HS-27A (cell line): ENCODE data around the gene BLVRB.
"Not testable (repeated sequence)": the region's sequence is repeated elsewhere in the genome, so short reads cannot be mapped to it uniquely, and the experiment has no call there.

Experiments used
- DNase-seq: peaks from one replicate; pipeline ENCODE4 v3.0.0-alpha.2; 2012; ENCODE audit warnings: low read depth, missing footprints

BLVRB gene

DNA sequence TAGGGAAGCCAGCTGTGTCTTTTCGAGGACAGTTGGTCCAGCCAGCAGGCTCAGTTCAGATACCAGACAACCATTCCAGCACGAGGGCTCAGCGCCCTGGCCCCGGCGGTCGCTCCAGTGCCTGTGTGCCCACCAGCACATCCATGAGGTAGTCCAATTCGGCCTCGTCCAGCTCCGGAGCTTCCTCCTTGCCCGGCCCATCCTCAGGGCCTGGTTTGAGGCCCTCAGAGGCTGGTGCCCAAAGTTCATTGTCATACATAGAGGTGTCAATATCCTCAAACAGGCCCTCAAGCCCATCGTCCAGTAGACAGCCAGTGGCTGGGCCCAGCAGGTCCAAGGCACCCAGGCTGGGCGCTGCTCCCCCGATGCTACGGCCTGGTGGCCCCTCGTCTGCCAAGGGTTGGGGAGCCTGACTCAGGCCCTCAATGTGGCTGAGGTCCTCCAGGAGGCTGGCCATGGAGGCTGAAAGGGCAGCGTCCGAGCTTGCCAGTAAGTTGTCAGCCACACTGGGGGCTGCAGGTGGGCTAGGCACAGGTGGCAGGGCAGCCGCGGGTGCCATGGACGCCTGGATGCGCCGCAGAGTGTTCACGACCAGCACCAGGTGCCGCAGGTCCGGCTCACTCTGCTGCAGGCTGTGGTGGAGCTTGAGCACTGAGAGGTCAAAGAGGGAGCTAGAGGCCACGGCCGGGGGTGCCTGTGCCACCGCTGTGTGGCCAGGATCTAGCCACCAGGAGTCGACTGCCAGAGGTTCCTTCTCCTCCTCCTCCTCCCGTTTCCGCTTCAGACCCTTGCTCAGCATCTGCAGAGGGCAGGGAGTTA lies 42.6 kb downstream of the BLVRB start:
- no peak for DNase-seq

DNA sequence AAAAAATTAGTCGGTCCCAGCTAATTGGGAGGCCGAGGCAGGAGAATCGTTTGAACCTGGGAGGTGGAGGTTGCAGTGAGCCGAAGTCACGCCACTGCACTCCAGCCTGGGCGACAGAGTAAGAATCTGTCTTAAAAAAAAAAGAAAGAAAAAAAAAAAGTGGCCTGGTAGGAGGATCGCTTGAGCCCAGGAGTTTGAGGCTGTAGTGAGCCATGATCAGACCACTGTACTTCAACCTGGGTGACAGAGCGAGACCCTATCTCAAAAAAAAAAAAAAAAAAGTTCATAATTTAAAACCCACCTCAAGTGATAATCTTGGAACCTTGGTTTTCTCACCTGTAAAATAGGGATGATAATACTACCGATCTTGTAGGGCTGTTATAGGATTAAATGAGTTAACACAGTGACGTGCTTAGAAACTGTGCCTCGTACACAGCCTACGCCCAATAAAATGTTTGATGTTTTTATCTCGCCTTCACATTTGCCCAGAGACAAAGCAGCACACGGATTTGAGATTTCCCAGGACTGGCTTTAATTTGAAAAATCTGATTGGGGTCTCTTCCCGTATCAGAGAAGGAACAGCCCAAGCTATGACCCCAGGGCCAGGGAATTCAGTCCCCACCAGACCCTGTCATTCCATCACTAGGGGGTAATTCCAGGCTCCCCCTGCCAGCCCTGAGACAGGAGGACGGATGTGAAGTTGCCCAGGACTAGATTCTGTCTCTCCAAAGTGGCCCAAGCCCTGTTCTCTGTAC lies 43.4 kb downstream of the BLVRB start:
- DNase-seq, result no peak

DNA sequence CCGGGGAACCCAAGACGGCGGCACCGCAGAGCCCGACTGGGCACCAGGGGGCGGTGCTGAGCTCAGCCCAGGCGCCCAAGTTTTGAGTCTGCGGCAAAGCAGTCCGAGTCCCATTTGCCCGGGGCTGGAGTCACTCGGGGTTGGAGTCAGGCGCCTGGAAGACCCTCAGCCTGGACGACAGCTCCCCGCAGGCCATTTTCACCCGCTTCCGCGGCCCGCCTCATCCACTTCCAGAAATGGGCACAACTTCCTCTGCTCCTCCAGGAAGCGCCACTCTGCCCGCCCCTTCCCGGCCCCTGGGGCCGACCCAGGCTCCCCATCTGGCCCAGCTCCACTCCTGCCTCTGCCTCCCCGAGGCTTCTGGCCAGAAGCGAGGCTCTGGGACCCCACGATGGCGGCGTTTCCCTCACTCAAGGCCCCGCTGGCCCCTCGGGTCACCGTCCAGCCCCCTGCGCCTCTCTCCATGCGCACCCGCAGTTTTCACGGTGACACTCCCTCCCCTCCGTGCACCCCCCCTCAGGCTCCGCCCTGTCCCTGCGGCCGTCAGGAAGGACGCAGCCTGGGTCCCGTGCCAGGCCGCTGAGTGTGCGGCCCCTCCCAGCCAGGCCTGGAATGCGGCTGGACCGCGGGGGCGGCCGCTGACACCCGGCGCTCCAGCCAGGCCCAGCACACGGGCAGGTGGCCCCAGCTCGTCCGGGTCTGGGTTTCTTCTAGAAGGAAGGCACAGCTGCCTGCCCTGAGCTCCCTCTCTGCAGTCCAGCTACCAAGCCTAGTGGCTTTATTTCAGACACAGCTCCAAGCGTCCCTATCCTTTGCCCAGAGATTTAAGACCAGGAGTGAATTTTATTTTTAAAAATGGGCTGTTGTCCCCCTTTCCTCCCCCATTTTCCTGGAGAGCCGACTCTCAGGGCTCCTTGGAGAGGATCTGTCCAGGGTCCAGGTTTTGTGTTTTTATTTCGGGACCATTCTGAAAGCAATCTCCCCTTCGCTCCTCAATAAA lies 44.5 kb downstream of the BLVRB start:
- peak; percentile 97 for DNase-seq

DNA sequence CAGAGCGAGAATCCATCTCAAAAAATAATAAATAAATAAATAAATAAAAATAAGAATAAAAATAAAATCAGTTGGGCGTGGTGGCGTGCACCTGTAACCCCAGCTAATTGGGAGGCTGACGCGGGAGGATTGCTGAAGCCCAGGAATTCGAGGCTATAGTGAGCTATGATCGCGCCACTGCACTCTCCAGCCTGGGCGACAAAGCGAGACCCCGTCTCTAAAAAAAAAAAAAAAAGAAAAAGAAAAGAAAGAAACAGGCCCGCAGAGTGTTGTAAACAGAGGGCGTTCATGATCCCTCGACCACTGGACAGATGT lies 45.1 kb downstream of the BLVRB start:
- no peak for DNase-seq

DNA sequence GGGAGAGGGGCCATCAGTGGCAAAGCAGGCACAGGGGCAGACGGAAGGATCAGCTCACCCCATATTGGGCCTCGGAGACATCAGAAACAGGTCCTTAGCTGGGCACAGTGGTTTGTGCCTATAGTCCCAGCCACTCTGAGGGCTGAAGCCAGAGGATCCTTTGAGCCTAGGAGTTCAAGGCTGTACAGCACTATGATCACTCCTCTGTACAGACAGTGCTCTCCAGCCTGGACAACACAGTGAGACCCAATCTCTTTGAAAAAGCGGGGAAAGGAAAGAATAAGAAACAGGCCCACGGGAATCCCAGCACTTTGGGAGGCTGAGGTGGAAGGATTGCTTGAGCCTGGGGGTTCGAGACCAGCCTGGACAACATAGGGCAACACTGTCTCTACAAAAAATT lies 45.8 kb downstream of the BLVRB start:
- DNase-seq, result no peak

DNA sequence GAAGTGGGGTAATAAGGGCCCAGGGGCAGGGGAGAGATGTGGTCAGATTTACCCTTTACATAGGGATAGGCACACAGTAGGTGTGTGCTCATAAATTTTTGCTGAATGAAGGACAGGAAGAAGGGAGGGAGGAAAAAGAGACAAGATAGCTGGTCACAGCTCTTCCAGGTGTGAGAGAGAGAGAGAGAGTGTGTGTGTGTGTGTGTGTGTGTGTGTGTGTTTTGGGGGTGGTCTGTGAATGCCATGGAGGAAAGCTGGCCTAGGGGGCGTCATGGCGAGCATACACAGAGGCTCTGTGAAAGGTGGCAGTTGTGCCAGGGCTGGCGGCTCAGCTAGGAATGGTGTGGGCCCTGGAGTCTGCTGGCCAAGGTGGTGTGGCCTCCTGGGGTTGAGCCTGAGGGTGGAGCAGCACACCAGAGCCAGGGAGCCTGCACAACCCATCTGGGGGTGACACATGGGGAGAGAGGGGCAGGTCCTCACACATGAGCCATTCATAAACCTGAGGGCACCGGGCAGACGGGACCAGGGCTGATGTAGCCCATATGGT lies 46.4 kb downstream of the BLVRB start:
- no peak for DNase-seq

DNA sequence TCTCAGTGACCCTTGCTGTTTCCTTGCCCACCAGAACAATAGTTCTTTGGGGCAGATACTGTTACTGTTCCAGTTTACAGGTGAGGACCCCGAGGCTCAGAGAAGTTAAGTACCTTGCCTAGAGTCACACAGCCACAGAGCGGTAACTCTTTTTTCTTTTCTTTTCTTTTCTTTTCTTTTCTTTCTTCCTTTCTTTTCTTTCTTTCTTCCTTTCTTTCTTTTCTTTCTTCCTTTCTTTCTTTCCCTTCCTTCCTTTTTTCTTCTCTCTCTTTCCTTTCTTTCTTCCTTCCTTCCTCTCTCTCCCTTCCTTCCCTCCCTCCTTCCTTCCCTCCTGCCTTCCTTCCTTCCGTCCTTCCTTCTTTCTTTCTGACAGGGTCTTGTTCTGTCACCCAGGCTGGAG lies 47.5 kb downstream of the BLVRB start:
- DNase-seq, result no peak

DNA sequence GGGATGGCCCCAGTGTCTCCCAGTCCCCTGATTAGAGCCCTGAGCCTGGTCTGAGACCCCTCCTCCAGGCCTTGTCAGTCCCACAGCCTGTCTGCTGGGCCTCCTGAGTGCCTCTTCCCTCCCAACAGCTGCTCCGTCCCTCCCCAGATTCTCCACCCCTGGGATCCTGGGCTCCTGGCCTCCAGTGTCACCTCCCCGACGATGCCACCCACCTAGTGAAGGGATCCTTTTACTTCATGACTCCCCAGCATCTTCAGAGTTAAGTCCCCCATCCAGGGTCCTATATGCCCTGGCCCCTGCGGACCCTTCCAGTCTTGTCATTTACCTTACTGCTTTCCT lies 47.9 kb downstream of the BLVRB start:
- no peak for DNase-seq

DNA sequence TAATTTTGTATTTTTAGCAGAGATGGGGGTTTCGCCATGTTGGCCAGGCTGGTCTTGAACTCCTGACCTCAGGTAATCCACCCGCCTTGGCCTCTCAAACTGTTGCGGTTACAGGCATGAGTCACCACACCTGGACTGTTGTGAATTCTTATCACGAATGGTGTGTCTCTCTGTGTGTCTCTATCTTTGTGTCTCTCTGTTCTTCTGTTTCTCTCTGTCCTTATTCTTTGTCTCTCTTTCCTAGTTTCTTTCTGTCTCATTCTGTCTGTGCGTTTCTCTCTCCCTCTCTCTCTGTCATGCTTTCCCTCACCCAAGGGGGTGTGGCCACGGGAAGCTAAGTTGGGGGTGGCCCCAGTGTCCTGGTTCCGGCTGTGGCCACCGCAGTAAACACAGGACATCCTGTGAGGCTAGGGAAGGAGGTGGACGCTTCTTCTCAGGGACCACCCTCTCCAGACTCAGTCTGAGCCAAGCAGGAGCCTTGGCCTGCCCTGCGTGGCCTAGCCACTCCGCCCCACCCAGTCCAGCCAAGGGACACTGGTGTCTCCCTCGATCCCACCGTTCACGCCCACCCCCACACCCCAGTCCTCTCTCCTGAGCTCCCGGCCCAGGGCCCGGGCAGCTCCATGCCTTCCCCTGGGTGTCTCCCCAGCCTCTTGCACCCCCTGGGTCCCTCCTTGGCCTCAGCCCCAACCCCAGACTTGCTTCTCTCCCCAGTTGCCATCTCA lies 48.5 kb downstream of the BLVRB start:
- no peak for DNase-seq

DNA sequence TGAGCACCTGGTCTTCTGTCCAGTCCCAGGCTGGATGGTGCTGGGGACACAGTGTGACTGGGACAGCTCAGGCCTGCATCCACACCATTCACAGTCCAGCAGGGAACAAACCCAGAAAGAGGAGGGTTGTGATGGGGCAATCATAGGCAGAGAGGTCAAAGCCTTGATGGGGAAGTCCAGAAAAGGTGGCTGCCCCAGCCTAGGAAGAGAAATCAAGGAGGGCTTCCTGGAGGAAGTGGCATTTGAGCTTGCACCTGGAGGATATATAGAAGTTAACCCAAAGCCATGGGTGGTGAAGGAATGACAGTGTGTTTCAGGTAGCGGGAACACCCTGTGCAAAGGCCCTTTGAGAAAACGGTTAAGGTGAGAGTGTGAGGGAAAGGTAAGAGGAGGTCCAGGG lies 49.8 kb downstream of the BLVRB start:
- no peak for DNase-seq

DNA sequence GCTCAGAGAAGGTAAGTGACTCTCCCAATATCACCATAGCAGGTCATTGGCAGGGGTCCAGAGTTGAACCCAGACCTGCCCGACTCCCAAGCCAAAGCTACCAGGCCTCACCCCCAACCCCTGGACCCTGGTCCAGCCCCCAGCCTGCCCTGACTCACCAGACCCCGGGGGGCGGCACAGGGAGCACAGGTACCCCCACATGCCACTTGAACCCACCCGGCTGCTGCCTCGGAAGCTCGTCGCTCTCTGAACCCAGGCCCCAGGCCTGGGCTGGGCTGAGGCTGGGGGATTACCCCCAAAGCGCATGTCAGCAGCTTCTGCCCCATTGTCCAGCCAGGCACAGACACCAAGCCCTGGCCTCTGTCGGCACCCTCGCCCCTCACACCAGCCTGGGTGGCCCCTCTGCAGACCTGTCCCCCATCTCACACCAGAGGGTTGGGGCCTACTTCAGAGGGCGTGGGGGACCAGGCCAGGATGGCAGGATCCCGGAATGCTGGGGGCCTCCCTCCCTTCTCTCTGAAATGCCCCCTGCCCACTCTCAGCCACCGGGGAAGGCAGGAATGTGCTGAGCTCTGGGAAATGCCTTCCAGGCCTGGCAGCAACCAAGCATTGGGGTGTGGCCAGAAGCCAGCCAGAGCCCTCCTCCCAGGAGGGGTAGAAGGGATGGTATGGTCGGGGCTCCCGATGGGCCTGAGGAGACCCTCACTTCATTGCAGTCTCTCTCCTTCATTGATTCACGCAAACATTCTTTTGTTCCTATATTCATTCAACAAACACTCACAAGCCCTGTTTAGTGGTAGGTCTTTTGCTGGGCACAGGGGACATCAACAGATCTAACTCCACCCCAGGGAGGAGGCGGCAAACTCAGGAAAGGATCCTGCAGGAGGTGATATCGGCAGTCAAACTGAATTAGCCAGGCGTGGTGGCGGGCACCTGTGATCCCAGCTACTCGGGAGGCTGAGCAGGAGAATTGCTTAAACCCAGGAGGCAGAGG lies 50.7 kb downstream of the BLVRB start:
- DNase-seq, result no peak

DNA sequence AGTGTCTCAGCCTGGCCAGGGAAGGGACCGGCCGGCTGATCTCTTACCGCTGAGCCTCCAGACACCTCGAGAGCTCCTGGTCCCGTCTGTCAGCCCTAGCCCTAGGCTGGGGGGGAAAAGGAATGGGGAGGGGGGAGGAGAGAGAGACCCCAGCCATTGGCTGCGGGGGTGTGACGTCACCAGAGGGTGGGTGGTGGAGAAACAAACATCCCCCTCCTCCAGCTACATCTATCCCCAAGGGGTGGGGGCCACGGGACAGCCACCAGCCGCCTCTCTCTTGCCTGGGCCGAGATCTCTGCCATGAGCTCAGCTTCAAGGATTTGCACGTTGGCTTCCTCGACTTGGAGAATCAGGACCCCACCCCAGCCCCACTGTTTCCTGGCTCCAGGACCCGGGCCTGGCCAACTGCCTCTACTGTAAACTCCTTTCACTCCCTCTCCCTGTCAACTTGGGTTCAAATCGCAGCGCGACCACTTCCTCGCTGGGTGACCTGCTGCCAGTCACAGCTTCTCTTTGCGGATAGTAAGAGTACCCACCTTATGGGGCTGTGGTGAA lies 52.2 kb downstream of the BLVRB start, which contains the start of gene PRX:
PRX (minus strand) TSS at position 88 of the 555 bp plus-strand sequence. CDS start 5,446 bp downstream, outside the sequence.
- no peak for DNase-seq

DNA sequence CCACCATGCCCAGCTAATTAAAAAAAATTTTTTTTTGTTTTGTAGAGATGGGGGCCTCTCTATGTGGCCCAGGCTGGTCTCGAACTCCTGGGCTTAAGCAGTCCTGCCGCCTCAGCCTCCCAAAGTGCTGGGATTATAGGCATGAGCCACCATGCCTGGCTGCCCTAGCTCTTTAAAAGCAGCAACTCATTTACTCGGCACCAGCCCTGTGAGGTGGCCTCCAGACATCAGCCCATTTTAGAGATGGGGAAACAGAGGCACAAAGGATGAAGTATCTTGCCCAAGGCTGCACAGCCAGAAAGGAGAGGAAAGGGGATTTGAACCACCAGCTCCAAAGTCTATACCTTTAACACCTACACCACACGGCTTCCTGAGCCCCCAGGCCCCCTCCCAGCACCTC lies 52.7 kb downstream of the BLVRB start:
- no peak for DNase-seq

DNA sequence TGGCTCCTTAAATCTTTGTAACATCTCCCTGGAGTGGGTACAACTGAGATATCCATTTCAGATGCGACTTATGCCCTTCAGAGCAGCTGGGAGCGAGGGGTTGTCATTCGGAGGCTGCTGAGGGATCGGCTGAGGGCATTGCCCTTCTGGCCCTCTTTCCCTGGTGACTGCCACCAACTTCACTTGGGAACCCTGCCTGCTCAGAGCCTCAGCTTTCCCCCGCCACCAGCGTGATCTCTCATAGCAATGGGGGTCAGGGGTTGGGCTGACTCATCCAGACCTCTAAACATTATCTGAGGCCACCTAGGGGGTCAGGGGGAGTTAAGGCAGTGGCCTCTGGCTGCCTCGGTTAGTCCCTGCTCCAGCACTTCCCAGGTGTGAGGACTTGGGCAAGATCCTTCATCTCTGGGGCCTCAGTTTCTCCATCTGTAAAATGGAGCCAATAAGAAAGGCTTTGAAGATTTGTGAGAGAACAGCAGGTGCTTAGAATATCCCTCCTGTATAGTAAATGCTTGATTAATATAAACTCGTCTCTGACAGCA lies 53.5 kb downstream of the BLVRB start:
- no peak for DNase-seq

DNA sequence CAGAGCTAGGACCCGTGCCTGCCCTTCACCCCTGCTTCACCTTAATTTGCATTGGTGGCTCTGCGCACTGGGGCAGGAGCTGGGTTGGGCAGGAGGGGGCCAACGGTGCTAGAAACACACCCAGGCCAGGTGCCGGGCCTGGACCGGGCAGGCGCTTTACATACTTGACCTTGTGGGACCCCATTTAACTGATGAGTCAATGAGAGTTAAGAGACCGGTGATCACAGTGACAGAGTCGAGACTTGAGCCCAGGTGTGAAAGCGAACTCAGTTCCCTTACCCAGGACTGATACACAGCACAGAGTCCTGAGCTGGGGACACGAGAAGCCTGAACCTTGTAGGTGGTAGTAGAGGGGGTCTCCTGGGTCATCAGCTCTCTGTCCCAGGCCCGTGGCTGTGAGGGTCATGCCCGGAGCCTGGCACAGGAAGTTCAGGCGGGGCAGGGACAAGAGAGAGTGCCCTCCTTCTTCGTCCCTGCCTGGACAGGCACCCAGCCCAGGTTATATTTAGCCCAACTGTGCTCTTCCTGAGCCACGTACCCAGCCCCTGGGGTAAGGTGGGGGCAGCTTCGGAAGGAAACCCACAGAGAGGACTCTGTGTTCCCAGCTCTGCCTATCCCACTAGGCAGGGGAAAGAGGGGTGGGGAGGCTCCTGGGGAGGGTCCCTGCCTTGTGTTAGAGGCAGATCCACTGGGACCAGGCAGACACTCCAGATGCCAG lies 54.3 kb downstream of the BLVRB start:
- no peak for DNase-seq

DNA sequence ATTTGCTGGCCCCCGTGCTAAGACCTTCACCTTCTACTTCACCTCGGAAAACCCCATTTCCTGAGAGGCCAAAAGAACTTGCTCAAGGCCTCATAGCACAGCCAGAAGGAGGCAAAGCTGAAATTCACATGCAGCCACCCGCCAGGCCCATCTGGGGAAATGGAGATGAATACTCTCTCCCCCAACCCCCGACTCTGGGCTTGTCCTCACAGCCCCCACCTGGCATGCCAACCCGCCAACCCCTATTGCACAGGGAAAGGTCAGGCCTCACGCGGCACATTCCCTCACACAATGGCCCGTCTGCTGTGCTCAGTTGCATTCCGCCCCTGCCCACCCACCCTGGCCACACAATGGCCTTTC lies 55.5 kb downstream of the BLVRB start:
- DNase-seq, result no peak

DNA sequence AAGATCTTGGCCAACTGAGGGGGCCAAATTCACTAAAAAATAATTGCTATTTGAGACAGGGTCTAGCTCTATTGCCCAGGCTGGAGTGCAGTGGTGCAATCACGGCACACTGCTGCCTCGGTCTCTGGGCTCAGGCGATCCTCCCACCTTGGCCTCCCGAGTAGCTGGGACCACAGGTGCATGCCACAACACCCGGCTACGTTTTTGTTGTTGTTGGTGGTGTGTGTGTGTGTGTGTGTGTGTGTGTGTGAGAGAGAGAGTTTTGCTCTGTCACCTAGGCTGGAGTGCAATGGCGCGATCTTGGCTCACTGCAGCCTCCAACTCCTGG lies 57.0 kb downstream of the BLVRB start:
- DNase-seq, result not testable (repeated sequence)

DNA sequence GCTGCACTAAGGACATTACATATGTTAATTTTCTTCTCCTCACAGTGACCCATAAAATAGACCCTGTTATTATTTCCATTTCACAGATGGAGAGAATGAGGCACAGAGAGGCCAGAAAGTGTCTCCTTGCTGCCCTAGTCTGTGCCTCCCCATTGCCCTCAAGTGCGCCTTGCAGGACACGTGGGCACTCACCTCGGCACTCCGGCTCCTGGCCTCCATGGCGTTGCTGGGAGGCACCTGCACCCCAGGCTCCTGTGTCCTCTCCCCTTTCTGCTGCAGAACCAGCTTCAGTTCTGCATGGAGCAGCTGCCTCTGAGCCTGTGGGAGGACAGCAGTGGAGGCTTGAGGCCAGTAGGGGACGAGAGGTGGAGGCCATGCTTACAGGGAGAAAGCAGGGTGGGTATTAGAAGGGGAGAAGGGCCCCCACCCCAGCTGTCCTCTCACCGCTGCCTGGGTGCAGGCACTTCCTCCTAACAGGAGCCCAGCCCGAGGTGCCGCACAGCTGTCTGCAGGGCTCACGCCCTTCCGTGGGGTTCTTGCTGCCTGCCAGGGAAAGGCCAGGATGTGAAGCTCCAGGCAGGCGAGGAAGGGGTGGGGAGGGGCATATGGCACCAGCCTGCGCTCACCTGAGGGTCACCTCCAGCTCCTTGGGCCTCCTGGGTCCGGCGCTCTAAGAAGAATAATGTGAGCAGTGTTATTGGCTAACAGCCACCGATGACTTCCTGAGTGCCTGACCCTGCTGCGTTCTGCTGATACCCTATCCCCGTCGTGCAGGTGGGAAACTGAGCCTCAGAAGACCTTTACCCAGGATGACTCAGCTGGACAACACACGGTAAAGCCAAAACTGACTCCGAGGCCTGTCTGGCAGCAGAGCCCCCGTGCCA lies 57.6 kb downstream of the BLVRB start:
- no peak for DNase-seq
